RPMI7951 (cell line): ENCODE results near the gene APMAP. TPM values are rescaled to one million over a fixed set of nuclear protein-coding genes. Genes with fewer than 3 reads are reported as not detected.
"Not testable (repeated sequence)": the region's sequence is repeated elsewhere in the genome, so short reads cannot be mapped to it uniquely, and the experiment has no call there.

Experiments
- DNase-seq: peaks from one replicate; pipeline ENCODE4 v3.0.0-alpha.2; 2012; ENCODE audit warnings: low read depth
- total RNA-seq: library from RNA; depleted of rRNA; stranded (reverse); fragments of >200 nt; shearing (Covaris generic); gene quantifications from 2 replicates; pipeline ENCODE4 v1.2.3, GENCODE V29; 2014

APMAP gene
- total RNA-seq, 1 experiment from 2014 or later: 214 TPM

DNA sequence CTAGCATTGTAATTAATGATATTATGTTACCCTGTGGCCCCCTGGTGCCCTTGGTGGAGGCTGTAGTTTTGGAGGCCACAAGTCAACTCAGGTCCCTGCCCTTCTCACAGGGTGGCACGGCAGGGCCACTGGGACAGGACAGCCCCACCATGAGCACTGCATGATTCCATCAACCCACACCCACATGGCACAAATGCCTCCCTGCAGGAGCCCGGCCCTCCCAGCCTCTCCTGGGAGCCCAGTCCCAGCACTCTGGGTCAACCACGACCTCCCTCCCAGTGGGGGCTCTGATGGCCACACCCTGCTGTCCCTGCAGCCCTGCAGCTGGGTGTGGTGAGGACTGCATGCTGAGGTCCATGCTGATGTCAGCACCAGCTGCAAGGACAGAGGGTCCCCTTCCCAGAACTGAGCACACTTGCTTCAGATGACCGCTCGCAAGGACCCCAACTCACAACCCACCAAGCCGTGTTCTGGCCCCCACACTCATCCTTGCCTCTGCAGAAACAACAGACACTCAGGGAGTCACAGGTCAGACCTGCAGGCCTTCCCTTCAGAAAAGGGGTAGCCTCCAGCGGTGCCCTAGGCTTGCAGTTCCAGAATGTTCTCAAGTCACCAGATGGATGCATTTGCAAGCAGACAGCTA lies 59.2 kb downstream of the APMAP start:
- no peak for DNase-seq

DNA sequence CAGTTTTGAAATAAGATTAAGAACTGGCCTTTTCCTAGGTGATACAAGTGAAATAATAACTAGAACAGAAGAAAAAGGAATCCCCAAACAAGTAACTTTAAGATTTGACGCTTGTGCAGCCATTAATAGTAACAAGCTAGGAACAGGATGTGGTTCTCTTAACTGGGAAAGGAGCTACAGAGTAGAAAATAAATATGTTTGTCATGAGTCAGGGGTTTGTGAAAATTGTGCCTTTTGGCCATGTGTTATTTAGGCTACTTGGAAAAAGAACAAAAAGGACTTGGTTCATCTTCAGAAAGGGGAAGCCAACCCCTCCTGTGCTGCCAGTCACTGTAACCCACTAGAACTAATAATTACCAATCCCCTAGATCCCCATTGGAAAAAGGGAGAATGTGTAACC lies 60.7 kb downstream of the APMAP start:
- peak; percentile 66 for DNase-seq

DNA sequence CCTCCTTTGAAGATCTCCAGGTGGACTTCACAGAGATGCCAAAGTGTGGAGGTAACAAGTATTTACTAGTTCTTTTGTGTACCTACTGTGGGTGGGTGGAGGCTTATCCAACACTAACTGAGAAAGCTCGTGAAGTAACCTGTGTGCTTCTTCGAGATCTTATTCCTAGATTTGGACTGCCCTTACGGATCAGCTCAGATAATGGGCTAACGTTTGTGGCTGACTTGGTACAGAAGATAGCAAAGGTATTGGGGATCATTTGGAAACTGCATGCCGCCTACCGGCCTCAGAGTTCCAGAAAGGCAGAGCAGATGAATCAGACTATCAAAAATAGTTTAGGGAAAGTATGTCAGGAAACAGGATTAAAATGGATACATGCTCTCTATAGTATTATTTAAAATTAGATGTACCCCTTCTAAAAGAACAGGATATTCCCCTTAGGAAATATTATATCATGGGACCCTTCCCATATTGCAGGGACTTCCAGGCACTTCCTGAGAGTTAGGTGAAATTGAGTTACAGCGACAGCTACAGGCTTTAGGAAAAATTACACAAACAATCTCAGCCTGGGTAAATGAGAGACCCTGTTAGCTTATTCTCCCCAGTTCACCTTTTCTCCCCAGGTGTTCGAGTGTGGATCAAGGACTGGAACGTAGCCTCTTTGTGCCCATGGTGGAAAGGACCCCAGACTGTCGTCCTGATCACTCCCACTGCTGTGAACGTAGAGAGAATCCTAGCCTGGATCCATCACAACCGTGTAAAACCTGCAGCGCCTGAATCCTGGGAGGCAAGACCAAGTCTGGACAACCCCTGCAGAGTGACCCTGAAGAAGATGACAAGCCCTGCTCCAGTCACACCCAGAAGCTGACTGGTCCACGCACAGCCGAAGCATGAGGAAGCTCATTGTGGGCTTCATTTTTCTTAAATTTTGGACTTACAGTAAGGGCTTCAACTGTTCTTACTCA lies 61.5 kb downstream of the APMAP start:
- DNase-seq: not testable (repeated sequence)

DNA sequence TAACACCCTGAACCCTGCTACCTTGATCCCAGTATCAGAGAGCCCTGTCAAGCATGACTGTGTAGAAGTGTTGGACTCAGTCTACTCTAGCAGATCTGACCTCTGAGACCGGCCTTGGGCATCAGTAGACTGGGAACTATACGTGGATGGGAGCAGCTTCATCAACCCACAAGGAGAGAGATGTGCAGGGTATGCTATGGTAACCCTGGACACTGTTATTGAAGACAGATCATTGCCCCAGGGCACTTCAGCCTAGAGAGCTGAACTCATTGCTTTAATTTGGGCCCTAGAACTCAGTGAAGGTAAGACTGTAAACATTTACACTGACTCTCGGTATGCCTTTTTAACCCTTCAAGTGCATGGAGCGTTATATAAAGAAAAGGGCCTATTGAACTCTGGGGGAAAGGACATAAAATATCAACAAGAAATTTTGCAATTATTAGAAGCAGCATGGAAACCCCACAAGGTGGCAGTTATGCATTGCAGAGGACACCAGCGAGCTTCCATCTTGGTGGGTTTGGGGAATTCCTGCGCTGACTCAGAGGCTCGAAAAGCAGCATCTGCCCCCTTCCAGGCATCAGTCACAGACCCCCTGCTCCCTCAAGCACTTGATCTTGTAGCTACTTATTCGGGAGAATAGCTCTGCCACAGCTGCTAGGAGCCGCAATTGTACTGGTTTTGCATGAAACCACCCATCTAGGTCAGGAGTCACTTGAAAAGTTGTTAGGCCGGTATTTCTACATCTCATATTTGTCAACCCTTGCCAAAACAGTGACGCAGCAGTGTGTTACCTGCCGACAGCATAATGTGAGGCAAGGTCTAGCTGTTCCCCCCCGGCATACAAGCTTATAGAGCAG lies 62.5 kb downstream of the APMAP start:
- peak; percentile 64 for DNase-seq

DNA sequence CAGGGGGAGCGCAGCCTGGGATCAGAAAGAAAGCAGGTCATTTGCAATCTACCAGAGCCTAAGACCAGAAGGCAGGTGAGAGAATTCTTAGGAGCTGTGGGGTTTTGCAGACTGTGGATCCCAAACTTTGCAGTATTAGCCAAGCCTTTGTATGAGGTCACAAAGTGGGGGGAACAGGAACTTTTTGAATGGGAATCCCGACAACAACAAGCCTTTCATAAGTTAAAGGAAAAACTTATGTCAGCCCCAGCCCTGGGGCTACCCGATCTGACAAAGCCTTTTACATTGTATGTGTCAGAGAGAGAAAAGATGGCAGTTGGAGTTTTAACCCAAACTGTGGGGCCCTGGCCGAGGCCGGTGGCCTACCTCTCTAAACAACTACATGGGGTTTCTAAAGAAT lies 63.3 kb downstream of the APMAP start:
- peak; percentile 34 for DNase-seq

DNA sequence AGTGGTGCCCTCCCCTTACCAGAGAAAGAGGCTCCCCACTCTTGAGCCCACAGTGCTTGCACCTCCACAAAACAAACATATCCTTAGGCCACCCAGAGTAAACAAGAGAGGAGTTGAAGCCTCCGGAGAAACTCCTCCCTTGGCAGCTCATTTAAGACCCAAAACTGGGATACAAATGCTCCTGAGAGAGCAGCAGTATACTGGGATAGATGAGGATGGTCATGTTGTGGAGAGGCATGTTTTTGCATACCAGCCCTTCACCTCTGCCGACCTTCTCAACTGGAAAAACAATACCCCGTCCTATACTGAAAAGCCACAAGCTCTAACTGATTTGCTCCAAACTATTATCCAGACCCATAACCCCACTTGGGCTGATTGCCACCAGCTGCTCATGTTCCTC lies 71.8 kb downstream of the APMAP start:
- peak; percentile 21 for DNase-seq

DNA sequence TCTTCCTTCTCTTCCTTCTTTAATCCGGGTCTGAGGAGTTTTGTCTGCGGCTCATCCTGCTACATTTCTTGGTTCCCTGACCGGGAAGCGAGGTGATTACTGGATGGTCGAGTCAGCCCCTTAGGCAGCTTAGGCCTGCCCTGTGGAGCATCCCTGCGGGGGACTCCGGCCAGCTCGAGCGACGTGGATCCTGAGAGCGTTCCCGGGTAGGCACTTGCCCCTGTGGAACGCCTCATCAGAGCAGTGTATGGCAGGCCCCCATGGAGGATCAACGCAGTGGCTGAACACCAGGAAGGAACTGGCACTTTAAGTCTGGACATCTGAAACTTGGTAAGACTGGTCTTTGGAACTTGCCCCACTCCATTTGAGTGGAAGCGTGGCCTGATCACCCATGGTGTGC lies 72.9 kb downstream of the APMAP start:
- DNase-seq: not testable (repeated sequence)

DNA sequence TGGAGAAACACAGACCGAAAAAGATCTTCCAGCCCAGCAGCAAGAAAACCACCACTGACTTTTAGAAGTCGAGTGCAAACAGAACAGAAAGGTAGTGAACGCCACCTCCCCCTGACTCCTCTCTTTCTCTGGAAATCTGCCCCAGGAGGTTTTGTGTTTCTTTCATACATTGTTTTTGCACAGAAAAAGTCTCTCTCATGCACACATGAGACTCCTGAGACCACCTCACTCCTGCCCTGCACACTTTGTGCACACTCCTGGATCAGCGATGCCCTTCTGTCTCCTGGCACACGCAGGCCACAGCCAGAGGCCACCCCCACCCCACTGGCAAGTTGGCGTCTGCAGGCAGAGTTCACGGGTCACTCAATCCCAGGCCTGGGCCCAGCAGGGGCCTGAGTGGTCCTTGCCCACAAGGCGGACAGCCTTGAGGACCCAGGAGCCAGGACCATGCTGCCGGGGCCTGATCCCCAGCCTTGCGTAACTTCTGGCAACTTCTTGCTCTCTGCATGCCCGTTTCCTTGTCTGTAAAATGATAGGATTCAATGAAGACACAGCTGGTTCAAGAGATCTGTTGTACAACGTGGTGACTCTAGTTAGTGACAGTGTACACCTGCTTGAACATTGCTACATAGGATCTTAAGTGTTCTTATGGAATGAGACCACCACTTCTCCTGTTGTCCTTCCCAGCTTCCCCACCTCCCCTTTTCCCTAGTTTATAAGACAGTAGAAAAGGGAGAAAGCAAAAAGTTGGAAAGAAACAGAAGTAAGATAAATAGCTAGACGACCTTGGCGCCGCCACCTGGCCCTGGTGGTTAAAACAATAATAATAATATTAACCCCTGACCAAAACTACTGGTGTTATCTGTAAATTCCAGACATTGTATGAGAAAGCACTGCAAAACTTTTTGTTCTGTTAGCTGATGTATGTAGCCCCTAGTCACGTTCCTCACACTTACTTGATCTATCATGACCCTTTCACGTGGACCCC lies 73.7 kb downstream of the APMAP start:
- no peak for DNase-seq

DNA sequence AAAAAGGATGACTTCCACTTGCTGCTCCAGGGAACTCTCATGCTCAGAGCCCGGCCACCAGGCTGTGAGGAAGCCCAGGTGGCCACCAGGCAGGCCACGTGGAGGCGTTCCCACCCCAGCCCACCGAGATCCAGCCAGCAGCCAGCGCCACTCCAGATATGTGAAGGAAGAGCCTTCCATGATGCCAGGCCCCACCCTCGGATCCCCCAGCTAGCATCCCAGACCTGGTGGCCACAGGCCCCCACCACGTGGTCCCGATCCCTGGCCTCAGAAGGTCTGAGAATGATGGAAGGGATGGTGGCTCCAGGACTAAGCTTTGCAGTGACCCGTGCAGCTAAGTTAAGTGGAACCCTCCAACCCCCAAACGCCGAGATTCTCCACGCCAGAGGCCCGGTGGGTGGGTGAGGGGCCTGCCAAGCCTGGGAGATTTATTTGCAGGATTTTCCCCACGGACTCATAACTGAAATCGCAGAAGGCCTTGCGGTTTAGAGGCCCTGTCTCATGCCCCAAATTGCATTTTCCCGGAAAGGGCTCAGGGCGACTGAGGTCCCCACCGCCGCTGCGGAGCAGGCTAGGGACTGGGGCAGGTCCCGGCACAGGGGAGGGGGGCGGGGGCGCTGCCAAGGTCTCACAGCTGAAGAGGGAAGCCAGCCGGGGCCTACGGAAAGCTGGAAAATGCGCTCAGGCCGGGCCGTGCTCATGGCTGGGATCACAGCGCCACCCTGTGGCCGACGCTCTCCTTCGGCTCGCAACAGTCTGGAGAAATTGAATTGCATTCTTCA lies 74.6 kb downstream of the APMAP start:
- peak; percentile 72 for DNase-seq

DNA sequence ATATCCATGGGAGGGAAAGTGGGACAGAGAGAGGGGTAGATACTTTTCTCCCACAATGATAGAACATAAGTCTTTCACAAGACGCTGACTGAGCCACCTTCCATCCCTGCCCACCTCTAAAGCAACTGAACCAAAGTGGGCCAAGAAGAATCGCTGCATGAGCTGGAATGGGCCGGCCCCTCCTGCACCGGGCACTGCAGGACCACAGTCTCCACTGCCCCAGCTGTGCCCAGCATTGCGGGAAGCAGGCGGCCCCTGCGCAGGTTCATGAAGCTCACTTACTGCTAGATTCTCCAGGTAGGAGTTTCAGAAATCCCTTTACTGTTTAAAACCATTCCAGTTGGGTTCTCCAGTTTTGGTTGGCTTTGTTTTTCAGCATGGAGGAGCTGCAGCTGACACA lies 75.5 kb downstream of the APMAP start:
- no peak for DNase-seq

DNA sequence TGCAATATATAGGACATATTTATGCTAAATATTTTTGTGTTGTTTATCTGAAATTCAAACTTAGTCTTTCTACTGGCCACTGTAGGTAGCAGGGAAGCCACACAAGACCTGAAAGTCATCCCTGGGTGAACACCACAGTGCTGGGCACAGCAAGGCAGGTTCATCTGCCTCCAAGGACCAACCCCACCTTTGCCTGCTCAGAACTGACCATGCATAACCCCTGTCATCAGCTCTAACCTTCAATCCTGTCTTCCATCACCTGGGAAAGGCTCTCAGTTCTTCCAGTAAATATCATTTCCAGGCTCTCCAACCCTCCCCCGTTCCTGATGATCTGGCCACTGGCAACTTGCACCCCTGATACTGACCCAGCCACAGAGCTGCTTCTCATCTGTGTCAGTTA lies 76.1 kb downstream of the APMAP start:
- DNase-seq: no peak

DNA sequence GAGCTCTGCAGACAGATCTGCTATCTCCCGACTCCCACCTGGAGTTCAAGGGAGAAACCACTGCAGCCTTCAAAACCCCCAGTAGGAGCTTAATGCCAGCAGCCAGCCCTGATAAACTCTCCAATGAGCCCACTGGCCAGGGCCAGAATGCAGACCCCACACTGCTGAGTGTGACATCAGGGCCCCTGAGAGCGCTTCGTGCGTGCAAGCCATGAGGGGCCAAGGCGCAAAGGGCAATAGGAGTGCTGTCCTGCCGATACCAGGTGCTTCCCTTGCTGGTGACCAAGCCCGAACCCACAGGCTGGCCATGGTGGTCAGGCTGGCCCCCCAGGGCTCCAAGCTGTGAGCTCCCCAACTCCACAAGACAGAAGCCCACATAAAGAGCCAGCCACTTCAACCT lies 76.7 kb downstream of the APMAP start:
- no peak for DNase-seq

DNA sequence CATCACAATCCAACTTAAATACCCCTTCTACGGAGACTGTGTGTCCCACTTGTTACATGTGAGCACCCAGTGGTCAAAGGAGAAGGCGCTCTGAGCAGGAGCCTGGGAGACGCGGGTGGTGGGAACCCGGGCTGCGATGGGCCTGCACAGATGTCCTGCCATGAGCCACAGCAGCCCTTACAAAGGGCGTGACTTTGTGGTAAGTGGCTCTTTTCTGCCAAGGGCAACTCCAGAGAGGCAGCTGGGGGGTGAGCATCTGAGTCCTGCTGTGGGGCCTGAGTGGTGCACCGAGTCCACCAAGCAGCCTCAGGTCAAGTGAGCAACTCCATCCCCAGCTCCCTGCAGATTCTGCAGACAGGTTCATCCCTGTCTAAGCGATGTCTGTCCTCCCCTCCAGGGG lies 77.1 kb downstream of the APMAP start:
- DNase-seq: peak; percentile 33

DNA sequence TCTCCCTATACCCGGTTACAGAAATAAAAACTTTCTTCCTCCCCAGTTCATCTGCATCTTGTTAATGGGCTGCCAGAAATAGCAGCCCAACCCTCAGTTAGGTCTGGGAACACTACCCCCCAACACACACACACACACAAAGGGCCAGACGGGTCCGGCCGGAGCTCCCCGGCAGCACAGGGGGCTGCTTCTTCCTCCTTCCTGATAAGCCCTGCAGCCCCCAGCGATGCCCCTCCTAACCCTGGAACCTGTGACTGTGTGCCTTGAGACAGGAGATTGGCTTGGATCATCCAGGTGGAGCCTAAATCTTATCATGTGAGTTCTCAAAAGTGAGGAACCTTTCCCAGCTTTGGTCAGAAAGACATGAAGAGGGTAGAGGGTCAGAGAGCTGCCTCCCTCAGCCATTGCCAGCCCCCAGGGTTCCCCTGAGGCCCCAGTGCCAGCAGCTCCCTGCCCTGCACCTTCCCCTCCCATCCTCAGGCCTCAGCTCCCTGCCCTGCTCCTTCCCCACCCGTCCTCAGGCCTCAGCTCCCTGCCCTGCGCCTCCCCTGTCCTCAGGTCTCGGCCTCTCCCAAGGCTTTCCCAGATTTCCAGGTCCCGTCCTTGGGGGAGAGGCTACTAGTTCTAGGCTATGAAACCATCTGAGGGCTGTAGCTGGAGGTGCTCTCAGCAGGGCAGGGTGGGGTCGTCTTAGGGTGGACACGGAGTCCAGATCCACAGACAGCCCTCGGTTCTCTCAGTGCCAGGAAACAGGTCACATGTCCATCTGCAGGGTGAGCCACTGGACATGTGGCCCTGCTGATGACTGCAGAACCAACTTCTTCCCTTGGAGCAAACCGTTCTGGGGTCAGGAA lies 77.9 kb downstream of the APMAP start:
- no peak for DNase-seq

DNA sequence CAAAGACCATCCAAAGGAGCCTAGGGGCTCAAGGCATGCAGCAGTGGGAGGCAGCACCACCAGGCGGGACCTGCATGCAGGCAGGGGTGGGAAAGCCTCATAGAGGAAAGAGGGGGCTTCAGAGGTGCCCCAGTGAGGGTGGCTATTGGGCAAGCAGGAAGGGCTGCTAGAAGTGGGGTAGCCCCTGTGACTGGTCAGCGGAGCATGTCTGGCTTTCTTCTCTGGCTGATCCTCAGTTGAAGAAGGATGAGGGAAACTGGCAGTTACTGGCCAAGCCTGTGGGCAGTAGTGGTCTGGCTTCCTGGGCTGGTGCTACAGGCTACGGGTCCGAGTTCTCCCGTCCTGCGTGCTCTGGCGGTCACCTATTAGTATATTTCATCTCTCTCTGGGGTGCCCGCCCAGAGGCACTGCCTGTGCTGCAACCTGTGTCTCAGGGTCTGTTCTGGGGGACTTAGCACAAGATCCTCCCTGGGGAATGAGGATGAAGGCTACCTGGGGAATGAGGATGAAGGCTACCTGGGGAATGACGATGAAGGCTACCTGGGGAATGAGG lies 79.4 kb downstream of the APMAP start:
- DNase-seq: no peak
